Peyer's patch (tissue), 4 donors: ENCODE measurements around the gene RAPGEF2.

Experiments used
- POLR2A ChIP-seq, 2 donors: fragments of 450-650 bp; IDR thresholded peaks; one replicate each; pipeline ENCODE4 v1.5.1; 2017; ENCODE audit warnings: antibody characterized with exemption in 2 of 2, mild to moderate bottlenecking in 2 of 2, moderate library complexity in 2 of 2
- TF ChIP-seq, protein P1 (sequence below), 6 experiments: fragments of 450-650 bp in 4 of 6; fragments of 200-600 bp in 2 of 6; sonication (generic) in 1 of 6; IDR thresholded peaks; one replicate each; pipeline ENCODE4 v1.5.1; 2017 to 2019; ENCODE audit warnings: antibody characterized with exemption in 6 of 6, mild to moderate bottlenecking in 3 of 6, moderate library complexity in 1 of 6

DNA sequence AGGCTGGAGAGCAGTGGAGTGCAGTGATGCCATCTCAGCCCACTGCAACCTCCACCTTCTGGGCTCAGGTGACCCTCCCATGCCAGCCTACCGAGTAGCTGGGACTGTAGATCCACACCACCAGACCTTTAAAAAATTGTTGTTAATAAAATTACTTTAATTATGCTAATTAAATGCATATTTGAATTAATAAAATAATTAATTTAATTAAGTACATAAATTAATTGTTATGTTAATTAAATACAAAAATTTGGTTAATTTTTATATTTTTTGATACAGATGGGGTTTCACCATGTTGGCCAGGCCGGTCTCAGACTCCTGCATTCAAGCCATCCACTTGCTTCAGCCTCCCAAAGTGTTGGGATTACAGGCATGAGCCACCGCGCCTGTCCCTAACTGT lies 12.6 kb upstream of the RAPGEF2 start:
- no peak for TF ChIP-seq POLR2A (IDR thresholded peaks at IDR 0.05)
- TF ChIP-seq, protein P1, sequence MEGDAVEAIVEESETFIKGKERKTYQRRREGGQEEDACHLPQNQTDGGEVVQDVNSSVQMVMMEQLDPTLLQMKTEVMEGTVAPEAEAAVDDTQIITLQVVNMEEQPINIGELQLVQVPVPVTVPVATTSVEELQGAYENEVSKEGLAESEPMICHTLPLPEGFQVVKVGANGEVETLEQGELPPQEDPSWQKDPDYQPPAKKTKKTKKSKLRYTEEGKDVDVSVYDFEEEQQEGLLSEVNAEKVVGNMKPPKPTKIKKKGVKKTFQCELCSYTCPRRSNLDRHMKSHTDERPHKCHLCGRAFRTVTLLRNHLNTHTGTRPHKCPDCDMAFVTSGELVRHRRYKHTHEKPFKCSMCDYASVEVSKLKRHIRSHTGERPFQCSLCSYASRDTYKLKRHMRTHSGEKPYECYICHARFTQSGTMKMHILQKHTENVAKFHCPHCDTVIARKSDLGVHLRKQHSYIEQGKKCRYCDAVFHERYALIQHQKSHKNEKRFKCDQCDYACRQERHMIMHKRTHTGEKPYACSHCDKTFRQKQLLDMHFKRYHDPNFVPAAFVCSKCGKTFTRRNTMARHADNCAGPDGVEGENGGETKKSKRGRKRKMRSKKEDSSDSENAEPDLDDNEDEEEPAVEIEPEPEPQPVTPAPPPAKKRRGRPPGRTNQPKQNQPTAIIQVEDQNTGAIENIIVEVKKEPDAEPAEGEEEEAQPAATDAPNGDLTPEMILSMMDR (IDR thresholded peaks at IDR 0.05) = no peak
